Measurements from ENCODE around the gene MAGEA9B. TPM values are rescaled to one million over a fixed set of nuclear protein-coding genes. Genes with fewer than 3 reads are reported as not detected.
A peak's percentile ranks its signal among the peaks of the same experiment; 100 is the strongest.
"Not testable (repeated sequence)": the region's sequence is repeated elsewhere in the genome, so short reads cannot be mapped to it uniquely, and the experiment has no call there.

MAGEA9B gene
- total and polyA plus RNA-seq, 8 donors = not detected

GRCh38 chrX:149539283-149540130 lies 47.8 kb downstream of the MAGEA9B start:
- FAIRE-seq (peak; percentile 93), ATAC-seq (peak; percentile 63 to 69 (median 66)), DNase-seq (peak; percentile 74 to 92 (median 88))
- Histone ChIP-seq H3K27me3 (no peaks in the 10 kb centered on the region), H3K36me3 (no peaks in the 10 kb centered on the region), H3K4me3 (peak overlapping the region in 2 of 4 donors; percentile 21 to 36), H3K4me1 (no peaks in the 10 kb centered on the region), H3K27ac (peak overlapping the region in 2 of 4 donors; percentile 47 to 55), H3K9me3 (no peaks in the 10 kb centered on the region)
- 0 to 42% methylated on average over 27 to 32 of the region's 34 CpGs for WGBS, 2 donors
- intact Hi-C loops (cut with DNase I) = no loop called here
- no peak for TF ChIP-seq CTCF (IDR thresholded peaks at IDR 0.05)

- H3K4me3 ChIP-seq; H3K9me3 ChIP-seq; H3K27me3 ChIP-seq; H3K4me1 ChIP-seq; intact Hi-C loops (cut with DNase I); FAIRE-seq; ATAC-seq; H3K27ac ChIP-seq; H3K36me3 ChIP-seq; DNase-seq: not testable (repeated sequence)
- WGBS, 2 donors = 86 to 87% methylated on average over 7 of the region's 11 CpGs
These were observed 49.8 kb downstream of the MAGEA9B start for GRCh38 chrX:149537474-149537873.

GRCh38 chrX:149534926-149535602 lies 52.2 kb downstream of the MAGEA9B start:
- 44 to 76% methylated on average over 3 of the region's 3 CpGs for WGBS, 2 donors
- ATAC-seq; H3K4me3 ChIP-seq; H3K4me1 ChIP-seq; H3K9me3 ChIP-seq; H3K27me3 ChIP-seq; H3K27ac ChIP-seq; H3K36me3 ChIP-seq; DNase-seq; FAIRE-seq; intact Hi-C loops (cut with DNase I): not testable (repeated sequence)

- peak; percentile 61 to 80 (median 69) for ATAC-seq
- H3K9me3 ChIP-seq, FAIRE-seq: not testable (repeated sequence)
These were observed 53.3 kb downstream of the MAGEA9B start for GRCh38 chrX:149533999-149534398.

GRCh38 chrX:149532868-149533267 lies 54.4 kb downstream of the MAGEA9B start:
- FAIRE-seq; DNase-seq; H3K27ac ChIP-seq; H3K36me3 ChIP-seq; H3K27me3 ChIP-seq; H3K9me3 ChIP-seq; intact Hi-C loops (cut with DNase I); H3K4me1 ChIP-seq; H3K4me3 ChIP-seq: not testable (repeated sequence)
- 75% methylated on average over 1 of the region's 3 CpGs; no CpG with 5 or more reads in 1 of the 2 donors for WGBS, 2 donors
- peak in 2 of 4 donors; percentile 65 to 69 for ATAC-seq

More at GRCh38 chrX:149533999-149534398, 53.3 kb downstream of the MAGEA9B start:
- H3K4me3 ChIP-seq; H3K36me3 ChIP-seq; intact Hi-C loops (cut with DNase I); H3K27me3 ChIP-seq; H3K27ac ChIP-seq; H3K4me1 ChIP-seq; DNase-seq: not testable (repeated sequence)
- 43 to 61% methylated on average over 9 to 10 of the region's 11 CpGs for WGBS, 2 donors

Other genes starting within 250 kb of the MAGEA9B start
- gene IDS, start 82.2 kb downstream of the MAGEA9B start, total RNA-seq = 10 to 100 TPM; 15.7 to 36.6 (median 25.5) TPM
- gene IDS, start 82.2 kb downstream of the MAGEA9B start, polyA plus RNA-seq = 10 to 100 TPM; 16.6 to 50.2 TPM
- gene EOLA1, start 46.4 kb downstream of the MAGEA9B start, total RNA-seq = 10 to 100 TPM; 11.0 to 13.9 (median 11.6) TPM
- 10 to 100 TPM; 11.6 to 19.1 TPM for gene EOLA1, start 46.4 kb downstream of the MAGEA9B start, polyA plus RNA-seq
- not detected for gene HSFX3, start 37.5 kb downstream of the MAGEA9B start, total RNA-seq
- not detected for gene HSFX3, start 37.5 kb downstream of the MAGEA9B start, polyA plus RNA-seq
- gene HSFX2, start 7.9 kb upstream of the MAGEA9B start, total RNA-seq = under 1 TPM in 3 of 6 donors, not detected in 3; 0.16 to 0.31 (median 0.17) TPM
- 1 to 10 TPM in 1 of 2 donors, under 1 TPM in 1; 0.77 to 1.3 TPM for gene HSFX2, start 7.9 kb upstream of the MAGEA9B start, polyA plus RNA-seq
- 10 to 100 TPM in 2 of 6 donors, 1 to 10 TPM in 4; 5.1 to 13.7 (median 9.0) TPM for gene TMEM185A, start 44.3 kb upstream of the MAGEA9B start, total RNA-seq
- gene TMEM185A, start 44.3 kb upstream of the MAGEA9B start, polyA plus RNA-seq = 1 to 10 TPM; 6.2 to 9.8 TPM
- not detected for gene MAGEA11, start 124.6 kb upstream of the MAGEA9B start, total RNA-seq
- not detected for gene MAGEA11, start 124.6 kb upstream of the MAGEA9B start, polyA plus RNA-seq
- 1 to 10 TPM in 1 of 6 donors, under 1 TPM in 5; 0.25 to 1.2 (median 0.58) TPM for gene HSFX1, start 186.6 kb upstream of the MAGEA9B start, total RNA-seq
- under 1 TPM; 0.38 to 0.68 TPM for gene HSFX1, start 186.6 kb upstream of the MAGEA9B start, polyA plus RNA-seq
- not detected for gene MAGEA9, start 194.5 kb upstream of the MAGEA9B start, total RNA-seq
- gene MAGEA9, start 194.5 kb upstream of the MAGEA9B start, polyA plus RNA-seq = not detected

All from pancreas (tissue), 10 donors.